HG02759 (cell line): ENCODE data around the gene UMAD1.
"Not testable (repeated sequence)": the region's sequence is repeated elsewhere in the genome, so short reads cannot be mapped to it uniquely, and the experiment has no call there.

Source experiments
- ATAC-seq: cut with Tn5 transposase; IDR thresholded peaks from one replicate; pipeline ENCODE4 v1.9.1; 2021; ENCODE audit warnings: mild to moderate bottlenecking, moderate library complexity; ENCODE audit not compliant: unreplicated experiment

The UMAD1 gene

DNA sequence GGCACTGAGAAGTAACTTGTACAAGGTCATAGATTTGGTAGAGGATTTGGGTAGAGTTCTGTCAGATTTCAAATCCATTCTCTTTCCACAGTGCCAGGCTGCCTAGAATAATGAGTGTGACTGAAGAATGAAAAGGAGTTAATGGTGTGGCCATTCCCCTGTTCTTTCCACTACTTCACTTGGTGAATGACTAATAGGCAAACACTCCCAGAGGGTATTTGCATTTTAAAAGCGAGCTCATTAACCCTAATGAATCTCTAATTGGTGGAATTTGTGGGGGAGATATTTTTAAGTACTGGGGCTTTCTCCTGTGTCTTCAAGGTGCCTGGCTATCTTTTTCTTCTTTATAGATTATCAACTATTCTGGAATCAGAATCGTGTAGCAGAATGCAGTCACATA, 152.7 kb downstream of the UMAD1 start:
- no peak for ATAC-seq

DNA sequence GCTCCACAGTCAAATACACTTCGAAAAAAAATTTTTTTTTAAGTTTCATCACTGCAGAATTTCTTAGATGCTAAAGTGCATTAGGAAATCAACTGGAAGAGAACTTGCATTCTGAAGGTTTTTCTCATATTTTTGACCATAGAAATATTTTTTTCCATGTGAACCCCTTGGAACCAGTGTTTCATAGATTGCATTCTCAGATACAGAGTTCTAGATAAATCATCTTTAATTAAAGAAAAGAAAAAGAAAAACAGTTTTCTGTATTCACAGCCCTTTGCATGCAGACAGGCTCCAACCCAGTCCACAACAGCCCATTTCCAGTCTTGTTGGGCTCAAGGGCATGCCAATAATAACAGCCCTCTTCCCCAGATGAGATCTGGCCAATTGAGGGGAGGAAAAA, 153.4 kb downstream of the UMAD1 start:
- no peak for ATAC-seq

DNA sequence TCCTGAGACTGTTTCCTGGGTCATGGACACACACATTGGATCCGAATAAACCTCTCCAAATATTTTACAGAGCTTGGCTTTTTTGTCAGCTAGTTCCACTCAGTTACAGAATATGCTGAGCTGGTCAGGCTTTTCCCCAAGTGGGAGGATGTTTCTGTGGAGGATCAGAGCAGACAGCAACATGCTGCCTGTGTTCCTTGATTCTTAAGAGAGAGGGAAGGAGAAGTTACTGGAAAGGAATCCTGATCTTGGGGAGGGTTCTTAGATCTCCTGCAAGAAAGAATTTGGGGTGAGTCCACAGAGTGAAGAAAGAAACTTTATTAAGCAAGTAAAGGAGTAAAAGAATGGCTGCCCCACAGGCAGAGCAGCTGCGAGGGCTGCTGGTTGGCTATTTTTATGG, 154.7 kb downstream of the UMAD1 start:
- ATAC-seq: no peak

DNA sequence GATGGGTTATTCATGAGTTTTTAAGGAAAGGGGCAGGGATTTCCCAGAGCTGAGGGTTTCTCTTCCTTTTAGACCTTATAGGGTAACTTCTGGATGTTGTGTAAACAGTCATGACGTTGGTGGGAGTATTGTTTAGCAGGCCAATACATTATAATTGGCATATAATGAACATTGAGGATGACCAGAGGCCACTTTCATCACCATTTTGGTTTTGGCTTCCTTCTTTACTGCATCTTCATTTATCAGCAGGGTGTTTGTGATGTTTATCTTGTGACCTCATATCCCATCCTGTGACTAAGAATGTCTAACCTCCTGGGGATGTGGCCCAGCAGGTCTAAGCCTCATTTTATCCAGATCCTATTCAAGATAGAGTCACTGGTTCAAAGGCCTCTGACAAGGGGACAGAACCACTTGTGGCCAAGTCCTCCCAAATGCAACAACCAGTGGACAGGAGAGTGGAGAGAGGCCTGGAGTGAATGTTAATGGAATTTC, 155.1 kb downstream of the UMAD1 start:
- ATAC-seq: no peak

DNA sequence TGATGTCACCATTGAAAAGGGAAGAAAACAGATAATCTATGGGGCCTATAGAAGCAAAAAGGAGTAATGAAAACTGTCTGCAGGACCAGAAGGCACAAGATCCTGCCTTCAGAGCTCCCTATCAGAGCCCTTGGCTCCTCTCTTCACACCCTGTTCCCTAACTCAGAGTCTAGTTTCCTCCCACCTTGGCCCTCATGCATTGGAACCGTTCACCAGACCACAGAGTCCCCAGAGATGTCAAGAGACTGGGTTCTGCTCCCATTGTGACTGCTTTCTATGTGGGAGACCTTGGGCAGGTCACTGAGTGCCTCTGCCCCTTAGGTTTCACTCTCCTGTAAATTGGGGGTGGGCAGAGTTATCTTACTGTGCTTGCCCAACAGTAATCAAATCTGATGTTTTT, 158.0 kb downstream of the UMAD1 start:
- ATAC-seq: peak; percentile 76

DNA sequence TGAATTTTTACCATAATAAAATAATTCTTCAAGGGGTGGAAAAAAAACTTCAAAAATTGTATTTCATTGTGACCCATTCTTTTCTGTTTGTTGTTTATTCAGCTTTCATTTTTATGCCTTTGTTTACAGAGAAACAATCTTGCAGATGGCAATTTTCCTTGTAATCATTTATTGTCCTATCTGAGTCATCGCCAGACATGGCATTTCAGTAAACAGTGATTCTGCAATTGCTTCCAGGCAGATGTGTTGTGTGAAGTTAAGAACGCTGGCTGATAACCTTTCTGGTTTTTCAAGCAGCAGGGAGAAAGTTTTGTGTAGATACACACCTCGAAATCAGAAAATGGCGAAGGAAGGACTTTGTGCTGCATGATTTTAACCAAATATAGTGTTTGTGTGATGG, 158.6 kb downstream of the UMAD1 start:
- ATAC-seq: no peak

DNA sequence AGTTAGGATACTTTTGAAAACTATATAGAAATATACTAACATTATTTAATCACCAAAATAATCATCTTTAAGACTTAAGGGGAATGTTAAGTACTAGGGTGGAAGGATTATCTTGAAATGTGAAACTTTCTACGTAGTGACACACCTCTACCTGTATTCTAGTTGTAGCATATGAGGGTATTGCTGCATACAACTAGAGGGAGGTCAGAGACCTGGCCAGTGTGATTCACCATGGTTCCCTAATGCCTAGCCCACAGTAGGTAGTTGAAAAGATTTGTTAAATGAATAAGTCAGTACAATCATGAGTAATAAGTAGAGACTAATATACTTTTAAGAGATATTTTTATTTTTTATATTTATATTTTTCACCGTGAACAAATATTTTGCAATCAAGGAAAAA, 162.0 kb downstream of the UMAD1 start:
- no peak for ATAC-seq

DNA sequence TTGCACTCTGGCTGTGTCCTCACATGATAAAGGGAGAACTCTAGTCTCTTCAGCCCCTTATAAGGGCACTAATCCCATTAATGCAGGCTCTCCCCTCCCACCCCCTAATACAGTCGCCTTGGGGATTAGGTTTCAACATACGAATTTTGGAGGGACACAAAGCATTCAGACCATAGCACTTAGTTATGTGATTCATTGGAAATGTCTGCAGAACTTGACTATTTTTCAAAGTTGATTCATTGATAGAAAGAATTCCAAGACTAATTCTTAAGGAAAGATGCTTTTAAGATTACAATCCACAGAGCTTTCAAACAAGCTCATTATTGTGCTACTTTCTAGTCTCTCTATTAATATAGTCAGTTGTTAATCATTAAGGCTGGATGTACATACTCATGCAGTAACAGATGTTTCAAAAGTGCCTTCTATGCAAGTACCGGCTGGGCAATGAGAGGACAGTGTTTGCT, 163.2 kb downstream of the UMAD1 start:
- peak; percentile 57 for ATAC-seq

DNA sequence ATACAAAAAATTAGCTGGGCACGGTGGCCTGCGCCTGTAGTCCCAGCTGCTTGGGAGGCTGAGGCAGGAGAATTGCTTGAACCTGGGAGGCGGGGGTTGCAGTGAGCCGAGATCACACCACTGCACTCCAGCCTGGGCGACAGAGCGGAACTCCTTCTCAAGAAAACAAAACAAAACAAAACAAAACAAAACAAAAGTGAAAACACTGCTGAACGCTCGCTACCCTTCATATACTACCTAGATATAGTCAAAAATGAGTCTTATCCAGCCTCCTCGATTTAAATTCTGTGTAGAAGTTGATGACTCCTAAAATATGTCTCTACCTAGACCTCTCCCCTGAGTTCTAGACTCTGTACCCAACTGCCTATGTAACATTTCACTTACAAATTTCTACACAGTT, 164.3 kb downstream of the UMAD1 start:
- not testable (repeated sequence) for ATAC-seq

DNA sequence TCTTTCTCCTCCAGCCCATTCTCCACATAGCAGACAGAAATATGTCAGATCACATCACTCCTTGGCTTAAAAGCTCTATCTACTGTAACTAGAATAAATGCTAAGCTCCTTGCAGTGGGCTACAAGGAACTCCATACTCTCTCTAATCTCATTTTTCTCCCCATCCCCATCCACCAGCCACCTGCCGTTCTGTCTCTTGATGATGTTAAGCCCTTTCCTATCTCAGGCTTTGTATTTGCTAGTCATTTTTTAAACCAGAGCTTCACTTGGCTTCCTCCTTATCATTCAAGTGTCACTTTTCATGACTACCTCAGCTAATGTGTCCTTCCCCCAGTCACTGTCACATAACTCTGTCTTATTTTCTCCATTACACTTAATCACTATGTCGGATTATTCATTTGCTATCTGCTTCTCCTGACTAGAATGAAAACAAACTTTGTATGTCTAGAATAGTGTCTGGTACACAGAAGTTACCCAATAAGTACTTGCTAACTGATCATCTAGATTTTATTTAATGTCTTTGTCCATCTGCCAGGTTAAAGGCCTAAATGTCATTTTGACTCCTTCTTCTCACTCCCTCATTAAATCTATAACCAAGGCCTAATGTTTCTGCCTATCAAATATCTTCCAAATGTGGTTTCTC, 165.1 kb downstream of the UMAD1 start:
- no peak for ATAC-seq

DNA sequence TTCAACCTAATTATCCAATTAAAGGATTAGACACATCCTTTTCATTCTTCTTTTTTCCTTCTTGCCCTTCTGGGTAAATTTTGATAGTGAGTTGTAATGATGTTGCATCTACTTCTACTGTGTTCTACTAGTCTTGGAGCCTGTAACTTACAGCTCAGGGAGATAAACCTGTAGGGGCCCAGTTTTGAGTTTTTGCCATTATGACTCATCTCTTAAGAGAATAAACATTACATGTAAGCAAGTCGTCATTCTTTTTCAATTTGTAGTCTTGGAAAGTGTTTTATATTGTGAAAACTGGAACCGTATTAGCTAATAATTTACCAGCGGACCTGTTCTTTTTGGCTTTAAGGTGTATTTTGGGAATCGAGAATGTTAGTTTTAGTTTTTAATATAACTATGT, 167.6 kb downstream of the UMAD1 start:
- no peak for ATAC-seq

DNA sequence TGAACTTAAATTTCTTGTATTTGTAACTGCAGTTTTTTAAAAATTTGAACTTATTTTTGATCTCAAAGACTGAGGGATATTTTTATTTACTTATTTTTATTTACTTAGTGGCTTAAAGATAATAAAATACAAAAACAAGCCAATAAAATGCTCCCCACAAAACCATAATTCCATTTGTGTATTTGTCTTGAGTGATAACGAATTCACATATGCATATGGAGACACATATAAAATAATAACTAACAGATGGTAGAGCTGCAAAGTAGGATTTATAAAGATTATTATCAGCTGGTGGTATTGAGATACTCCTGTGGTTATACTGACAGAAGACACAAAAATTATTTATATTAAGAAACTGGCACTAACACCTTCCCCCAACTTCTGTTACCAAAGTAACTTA, 168.1 kb downstream of the UMAD1 start:
- ATAC-seq: no peak

DNA sequence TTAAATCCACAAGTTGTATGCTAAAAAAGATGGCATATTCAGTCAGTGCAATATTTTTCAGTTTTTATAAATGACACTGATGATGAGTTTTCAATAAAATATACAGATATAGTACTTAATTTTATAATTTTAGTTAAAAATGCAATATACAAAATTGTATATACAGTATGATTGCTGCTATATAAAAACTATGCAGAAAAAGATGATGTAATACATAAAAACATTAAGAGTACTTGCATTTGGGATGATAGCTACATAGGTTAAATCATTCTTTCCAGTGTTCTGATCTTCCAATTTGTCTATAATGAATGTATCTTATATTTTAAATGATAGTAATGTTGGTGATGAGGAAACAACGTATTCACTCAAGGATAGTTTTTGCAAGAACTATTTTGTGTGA, 169.8 kb downstream of the UMAD1 start:
- ATAC-seq: no peak

DNA sequence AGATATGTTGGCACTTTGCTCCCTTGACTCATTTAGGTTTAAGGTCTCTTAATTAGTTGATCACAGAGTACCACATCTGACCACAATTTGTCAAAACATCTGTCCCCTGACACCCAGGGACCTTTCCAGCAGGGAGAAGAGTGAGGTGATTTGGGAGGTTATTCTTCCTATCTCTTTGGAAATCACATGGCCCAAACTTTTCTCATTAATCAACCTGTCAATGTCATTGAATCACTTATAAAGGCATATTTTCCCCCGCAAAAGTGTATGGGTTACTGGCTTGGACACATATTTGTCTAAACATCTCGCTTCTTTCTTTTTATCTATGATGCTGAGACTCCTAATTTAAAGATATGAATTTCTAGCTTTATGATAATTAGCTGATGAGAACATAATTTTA, 170.3 kb downstream of the UMAD1 start:
- no peak for ATAC-seq

DNA sequence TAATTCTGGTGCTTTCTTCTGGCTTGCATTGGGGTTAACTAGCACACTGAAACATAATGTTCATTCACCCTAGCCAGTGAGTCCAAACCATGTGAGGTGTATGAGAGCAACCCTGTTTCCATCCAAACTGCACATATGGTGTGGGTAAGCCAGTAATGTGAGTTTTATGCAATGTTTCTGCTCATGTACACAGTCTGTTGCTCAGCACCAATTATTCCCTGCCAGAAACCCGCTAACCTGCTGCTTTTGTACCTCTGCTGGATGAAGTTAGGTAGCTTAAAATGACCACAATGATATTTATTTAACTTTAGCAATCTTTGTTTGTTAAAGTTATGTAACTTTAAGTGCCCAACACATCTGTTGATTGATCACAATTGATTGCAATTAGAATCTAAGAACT, 171.6 kb downstream of the UMAD1 start:
- no peak for ATAC-seq

DNA sequence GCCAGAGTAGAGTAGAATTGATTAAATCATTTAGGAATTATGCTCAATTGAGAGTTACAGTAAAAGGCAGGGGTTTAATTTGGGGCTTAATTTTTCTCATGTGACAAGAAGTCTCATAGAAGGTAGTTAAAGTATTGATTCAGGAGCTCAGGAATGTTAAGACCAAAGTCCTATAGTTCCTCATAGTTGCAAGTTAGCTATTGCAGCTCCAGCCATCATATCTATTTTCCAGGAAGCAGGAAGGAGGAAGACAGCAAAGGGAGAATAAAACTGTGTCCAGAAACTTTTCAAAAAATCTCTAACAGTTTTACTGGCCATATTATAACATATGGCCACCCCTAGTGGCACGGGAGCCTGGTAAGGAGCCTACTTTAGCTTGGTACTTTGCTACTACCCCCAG, 174.8 kb downstream of the UMAD1 start:
- ATAC-seq: no peak

DNA sequence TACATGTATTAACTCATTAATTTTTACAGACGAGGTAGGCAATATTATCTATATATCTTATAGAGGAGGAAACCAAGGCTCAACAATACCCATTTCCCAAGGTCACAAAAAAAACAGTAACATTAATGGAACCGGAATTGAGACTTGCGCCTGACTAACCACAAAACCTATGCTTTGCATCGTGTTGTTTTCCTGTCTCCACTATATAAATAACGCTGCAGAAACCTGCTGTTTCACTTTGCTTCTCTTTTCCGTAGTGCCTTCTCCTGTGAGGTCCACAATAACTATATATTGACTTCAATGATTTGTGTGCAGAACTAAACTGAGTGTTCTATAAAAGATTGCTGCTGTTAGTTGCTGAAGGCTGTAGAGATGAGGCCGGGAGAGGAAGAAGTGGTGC, 175.5 kb downstream of the UMAD1 start:
- peak; percentile 39 for ATAC-seq

DNA sequence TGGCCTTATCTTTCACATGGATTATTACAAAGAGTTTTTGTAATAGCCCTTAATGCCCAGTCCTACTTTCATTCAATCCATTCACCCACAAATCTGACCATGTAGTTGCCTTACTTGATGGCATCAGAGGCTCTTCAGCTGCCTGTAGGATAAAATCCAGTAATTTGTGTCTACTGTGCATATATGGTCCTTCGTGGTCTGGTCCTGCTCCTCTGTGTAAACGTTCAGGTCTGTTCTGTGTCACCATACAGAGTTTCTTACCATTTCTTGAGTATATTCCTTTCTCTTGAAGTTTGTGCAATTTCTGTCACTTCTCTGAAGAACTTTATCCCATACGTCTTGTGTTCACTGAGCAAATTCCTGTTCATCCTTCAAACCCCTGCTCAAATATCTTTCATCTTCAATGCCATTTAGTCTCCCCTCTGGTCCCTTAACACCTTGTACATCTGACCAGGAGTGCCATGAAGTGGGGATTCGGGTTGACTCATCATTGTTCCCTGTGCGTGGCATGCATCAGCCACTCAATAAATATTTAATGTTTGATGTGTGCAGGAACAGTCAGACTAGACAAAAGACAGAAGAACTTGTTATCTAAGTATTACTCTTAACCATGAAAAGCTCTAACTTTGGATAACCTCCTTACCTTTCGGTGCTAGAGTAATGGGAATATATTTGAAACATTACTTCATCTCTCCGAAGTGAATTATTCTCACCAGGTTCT, 176.4 kb downstream of the UMAD1 start:
- no peak for ATAC-seq

DNA sequence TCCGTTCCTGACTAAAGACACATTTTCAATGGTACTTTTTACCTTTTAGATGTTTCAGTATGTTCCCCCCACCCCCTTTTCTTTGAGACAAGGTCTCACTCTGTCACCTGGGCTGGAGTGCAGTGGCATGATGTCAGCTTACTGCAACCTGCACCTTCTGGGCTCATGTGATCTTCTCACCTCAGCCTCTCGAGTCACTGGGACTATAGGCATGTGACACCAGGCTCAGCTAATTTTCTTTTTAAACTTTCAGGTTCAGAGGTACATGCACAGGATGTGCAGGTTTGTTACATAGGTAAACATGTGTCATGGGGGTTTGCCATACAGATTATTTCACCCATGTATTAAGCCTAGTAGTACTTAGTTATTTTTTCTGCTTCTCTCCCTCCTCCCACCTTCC, 177.2 kb downstream of the UMAD1 start:
- ATAC-seq: no peak

DNA sequence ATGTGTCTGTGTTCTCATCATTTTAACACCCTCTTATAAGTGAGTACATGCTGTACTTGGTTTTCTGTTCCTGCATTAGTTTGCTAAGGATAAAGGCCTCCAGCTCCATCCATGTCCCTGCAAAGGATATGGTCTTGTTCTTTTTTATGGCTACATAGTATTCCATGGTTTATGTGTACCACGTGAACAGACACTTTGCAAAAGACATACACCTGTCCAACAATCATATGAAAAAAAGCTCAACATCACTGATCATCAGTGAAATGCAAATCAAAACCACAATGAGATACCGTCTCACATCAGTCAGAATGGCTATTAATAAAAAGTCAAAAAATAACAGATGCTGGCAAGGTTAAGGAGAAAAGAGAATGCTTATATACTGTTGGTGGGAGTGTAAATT, 177.6 kb downstream of the UMAD1 start:
- ATAC-seq: not testable (repeated sequence)

DNA sequence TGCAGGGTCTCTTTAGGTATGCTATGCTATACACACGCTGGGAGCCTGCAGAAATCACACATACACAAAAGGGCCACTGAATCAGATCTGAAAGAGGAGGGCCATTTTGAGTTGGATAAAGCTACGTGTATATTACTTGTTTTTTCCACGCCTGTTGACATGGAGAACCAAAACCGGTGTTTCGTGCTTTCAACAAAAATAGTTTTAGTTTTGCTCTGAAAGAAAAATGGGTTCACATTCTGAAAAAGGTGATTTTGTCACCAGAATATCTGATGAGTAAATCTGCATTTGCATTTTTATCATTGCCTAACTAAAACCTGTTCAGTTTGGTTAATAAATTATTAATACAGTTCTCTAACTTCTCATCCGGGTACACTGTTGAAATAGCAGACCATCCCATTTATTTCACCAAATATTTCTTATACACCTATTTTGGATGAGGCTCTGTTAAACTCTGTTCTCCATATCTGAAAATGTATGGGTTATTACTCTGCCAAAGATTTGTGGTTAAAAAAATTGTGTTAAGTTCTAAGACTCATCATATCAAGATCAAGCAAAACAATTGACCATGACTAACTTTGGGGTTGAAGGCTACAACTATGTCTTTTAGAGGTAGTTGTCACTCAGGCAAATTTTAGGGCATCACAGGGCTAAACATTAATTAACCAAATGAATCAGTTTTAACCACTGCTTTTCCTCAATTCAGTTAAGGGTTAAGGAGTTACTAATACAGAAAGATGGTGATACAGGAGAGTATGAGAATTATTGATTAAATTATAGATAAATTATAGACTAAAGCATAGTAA, 179.1 kb downstream of the UMAD1 start:
- peak; percentile 67 for ATAC-seq

DNA sequence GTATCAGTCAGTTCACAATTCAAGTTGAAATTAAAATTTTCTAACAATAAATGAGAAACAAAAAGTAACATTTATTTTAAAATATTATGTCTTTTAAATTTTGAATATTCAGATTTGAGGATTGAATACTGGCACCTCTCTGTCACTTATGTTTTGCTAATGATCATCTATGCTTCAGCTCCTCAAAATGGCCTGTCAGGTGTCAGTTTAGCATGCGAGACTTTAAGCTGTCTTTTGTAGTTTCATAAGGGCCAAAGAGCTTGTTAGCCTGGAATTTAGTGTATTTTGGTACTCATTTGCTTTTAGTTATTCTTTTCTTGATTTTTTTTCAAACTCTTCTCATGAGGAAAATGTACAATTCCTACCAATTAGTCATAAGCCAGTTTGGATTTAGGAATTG, 179.9 kb downstream of the UMAD1 start:
- ATAC-seq: no peak
